ENCODE results near the gene BBS12. TPM values are rescaled to one million over a fixed set of nuclear protein-coding genes. Genes with fewer than 3 reads are reported as not detected.

BBS12 gene
- total and polyA plus RNA-seq, 12 donors, result 1.5 to 7.8 (median 5.4) TPM

GRCh38 chr4:122733787-122734120 lies 1.2 kb downstream of the BBS12 start:
- peak overlapping the region in 1 of 5 donors; percentile 65 for H3K27ac ChIP-seq
- DNase-seq, result no peak
- H3K36me3 ChIP-seq (replicated peaks in 1 of 2), result no peaks in the 10 kb centered on the region
- H3K4me3 ChIP-seq, result peak overlapping the region in 2 of 4 donors; percentile 47 to 59
- H3K4me1 ChIP-seq (replicated peaks in 1 of 2), result peaks cover 7 to 13% of the 10 kb centered on the region in 2 donors
- H3K9me3 ChIP-seq (replicated peaks in 1 of 3), result no peaks in the 10 kb centered on the region
- TF ChIP-seq POLR2A (IDR thresholded peaks at IDR 0.05), result no peak
- intact Hi-C loops (cut with DNase I), result no loop called here
- 79 to 97% (median 95%) methylated on average over 1 of the region's 1 CpG for whole genome bisulfite sequencing, 4 donors
- H3K27me3 ChIP-seq, result no peaks in the 10 kb centered on the region

GRCh38 chr4:122739174-122739573 lies 6.7 kb downstream of the BBS12 start:
- H3K27ac ChIP-seq, result no peak overlapping the region
- H3K4me3 ChIP-seq, result no peak overlapping the region
- peaks cover 0 to 3% of the 10 kb centered on the region in 2 donors for H3K4me1 ChIP-seq (replicated peaks in 1 of 2)
- no peaks in the 10 kb centered on the region for H3K27me3 ChIP-seq
- TF ChIP-seq POLR2A (IDR thresholded peaks at IDR 0.05) (no peak), CTCF (IDR thresholded peaks at IDR 0.05) (no peak)
- no peak for DNase-seq
- intact Hi-C loops (cut with DNase I), result no loop called here
- H3K36me3 ChIP-seq (replicated peaks in 1 of 2), result peaks cover 0 to 9% of the 10 kb centered on the region in 2 donors
- no peaks in the 10 kb centered on the region for H3K9me3 ChIP-seq (replicated peaks in 1 of 3)

DNA sequence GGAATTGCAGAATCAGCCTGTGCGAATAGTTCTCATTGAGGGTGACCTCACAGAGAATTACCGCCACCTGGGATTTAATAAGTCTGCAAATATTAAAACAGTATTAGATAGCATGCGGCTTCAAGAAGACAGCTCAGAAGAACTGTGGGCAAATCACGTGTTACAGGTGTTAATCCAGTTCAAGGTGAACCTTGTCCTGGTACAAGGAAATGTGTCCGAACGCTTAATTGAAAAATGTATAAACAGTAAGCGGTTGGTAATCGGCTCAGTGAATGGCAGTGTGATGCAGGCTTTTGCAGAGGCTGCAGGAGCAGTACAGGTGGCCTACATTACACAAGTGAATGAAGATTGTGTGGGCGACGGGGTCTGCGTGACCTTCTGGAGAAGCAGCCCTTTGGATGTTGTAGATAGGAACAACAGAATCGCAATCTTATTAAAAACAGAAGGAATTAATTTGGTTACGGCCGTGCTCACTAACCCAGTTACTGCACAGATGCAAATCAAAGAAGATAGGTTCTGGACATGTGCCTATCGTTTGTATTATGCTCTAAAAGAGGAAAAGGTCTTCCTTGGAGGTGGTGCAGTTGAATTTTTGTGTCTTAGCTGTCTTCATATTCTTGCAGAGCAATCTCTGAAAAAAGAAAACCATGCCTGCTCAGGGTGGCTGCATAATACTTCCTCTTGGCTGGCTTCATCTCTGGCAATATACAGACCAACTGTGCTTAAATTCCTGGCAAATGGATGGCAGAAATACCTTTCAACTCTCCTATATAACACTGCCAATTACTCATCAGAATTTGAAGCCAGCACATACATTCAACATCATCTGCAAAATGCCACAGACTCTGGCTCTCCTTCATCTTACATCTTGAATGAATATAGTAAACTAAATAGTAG lies 10.7 kb downstream of the BBS12 start:
- Histone ChIP-seq H3K36me3 (replicated peaks in 1 of 2) (peaks cover 0 to 9% of the 10 kb centered on the region in 2 donors), H3K9me3 (replicated peaks in 1 of 3) (no peaks in the 10 kb centered on the region), H3K4me3 (no peak overlapping the region), H3K27me3 (no peaks in the 10 kb centered on the region), H3K27ac (no peak overlapping the region), H3K4me1 (replicated peaks in 1 of 2) (no peaks in the 10 kb centered on the region)
- TF ChIP-seq CTCF (IDR thresholded peaks at IDR 0.05) (no peak), POLR2A (IDR thresholded peaks at IDR 0.05) (no peak)
- WGBS, 4 donors, result 82 to 92% (median 84%) methylated on average over 15 of the region's 15 CpGs
- DNase-seq, result no peak
- intact Hi-C loops (cut with DNase I), result loop anchor here in 1 of 2 donors (10.0 kb wide), 1 partner anchor 182 kb away; the partner anchor contains the start of gene NUDT6

DNA sequence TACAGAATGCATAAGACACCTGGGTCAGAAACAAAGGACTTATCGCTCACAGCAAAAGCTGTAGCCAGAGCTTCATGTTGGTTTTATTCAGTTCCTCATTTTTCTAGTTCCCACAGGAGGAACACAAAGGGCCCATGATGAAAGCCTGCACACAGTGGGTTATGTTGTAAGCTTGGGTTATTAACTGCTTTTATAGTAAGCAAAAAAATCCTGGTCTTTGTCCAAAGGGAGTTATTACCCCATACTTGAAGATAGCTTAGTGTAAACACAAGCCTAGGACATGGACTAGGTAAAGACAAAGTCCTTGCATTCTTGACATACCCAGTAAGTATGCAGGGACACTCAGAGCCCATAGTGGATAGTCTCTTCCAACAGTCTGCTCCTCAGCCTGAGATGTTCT lies 11.7 kb downstream of the BBS12 start:
- DNase-seq, result peak in 2 of 7 donors; percentile 21 to 27
- H3K9me3 ChIP-seq (replicated peaks in 1 of 3), result no peaks in the 10 kb centered on the region
- no peaks in the 10 kb centered on the region for H3K27me3 ChIP-seq
- WGBS, 4 donors, result 40 to 80% (median 65%) methylated on average over 1 of the region's 1 CpG
- no peaks in the 10 kb centered on the region for H3K4me1 ChIP-seq (replicated peaks in 1 of 2)
- no peak overlapping the region for H3K4me3 ChIP-seq
- no peak overlapping the region for H3K27ac ChIP-seq
- no peak for TF ChIP-seq CTCF (IDR thresholded peaks at IDR 0.05)
- no peak for TF ChIP-seq POLR2A (IDR thresholded peaks at IDR 0.05)
- peaks cover 0 to 9% of the 10 kb centered on the region in 2 donors for H3K36me3 ChIP-seq (replicated peaks in 1 of 2)
- intact Hi-C loops (cut with DNase I), result loop anchor here in 1 of 2 donors (10.0 kb wide), 1 partner anchor 181 kb away; the partner anchor contains the start of gene NUDT6

Measured in adrenal gland (tissue), 12 donors.